OCI-LY7 (cell line): ENCODE measurements around the gene SLC1A3. TPM values are rescaled to one million over a fixed set of nuclear protein-coding genes. Genes with fewer than 3 reads are reported as not detected.

Source experiments
- BruUV-seq: library from RNA; stranded (reverse); fragments of 400-500 nt; replicated peaks from 2 replicates; lab custom pipeline; 2021; lab: Mats Ljungman, UMichigan
- CTCF ChIA-PET: fragments of 300-600 bp; sonication (Branson Sonifier 250); formaldehyde crosslinking; loops from one replicate; lab custom pipeline; 2022; ENCODE audit warnings: antibody characterized with exemption; ENCODE audit not compliant: unreplicated experiment; lab: Charles Lee
- POLR2A ChIA-PET: fragments of 300-600 bp; sonication (Branson Sonifier 250); formaldehyde crosslinking; loops from one replicate; lab custom pipeline; 2022; ENCODE audit warnings: antibody characterized with exemption; lab: Charles Lee
- DNase-seq: peaks from one replicate; pipeline ENCODE4 v3.0.0-alpha.2; 2015; ENCODE audit warnings: low spot score
- H2AFZ ChIP-seq: fragments of 200-600 bp; sonication (generic), shearing (Covaris generic); 2 replicates; pipeline ENCODE4 v1.6.1; 2014; ENCODE audit warnings: mild to moderate bottlenecking, antibody characterized with exemption, low read length, moderate library complexity
- H3K27ac ChIP-seq: fragments of 200-600 bp; sonication (generic); 2 replicates; pipeline ENCODE4 v1.5.1; 2014; ENCODE audit warnings: mixed run types, low read depth, mild to moderate bottlenecking, moderate library complexity, low read length, inconsistent platforms; ENCODE audit not compliant: poor library complexity, severe bottlenecking
- H3K36me3 ChIP-seq: fragments of 200-600 bp; sonication (generic); 2 replicates; pipeline ENCODE4 v1.6.1; 2014; ENCODE audit warnings: mild to moderate bottlenecking, antibody characterized with exemption, low read length, moderate library complexity, mixed read lengths; ENCODE audit not compliant: insufficient read depth
- H3K4me1 ChIP-seq: fragments of 200-600 bp; sonication (generic); 2 replicates; pipeline ENCODE4 v1.5.1; 2014; ENCODE audit warnings: mild to moderate bottlenecking, low read length; ENCODE audit not compliant: insufficient read depth, poor library complexity, severe bottlenecking
- H3K4me2 ChIP-seq: fragments of 200-600 bp; sonication (generic); 2 replicates; pipeline ENCODE4 v1.6.1; 2014; ENCODE audit warnings: mild to moderate bottlenecking, low read length
- H3K4me3 ChIP-seq: fragments of 200-600 bp; sonication (generic); 2 replicates; pipeline ENCODE4 v1.5.1; 2014; ENCODE audit warnings: mild to moderate bottlenecking, low read depth, low read length; ENCODE audit not compliant: poor library complexity, severe bottlenecking
- H3K79me2 ChIP-seq: fragments of 200-600 bp; sonication (generic); 2 replicates; pipeline ENCODE4 v1.6.1; 2016; ENCODE audit warnings: low read depth, mild to moderate bottlenecking, low read length, moderate library complexity, mixed read lengths; ENCODE audit not compliant: insufficient read depth
- H3K9me2 ChIP-seq: fragments of 200-600 bp; sonication (generic); 2 replicates; pipeline ENCODE4 v1.6.1; 2016; ENCODE audit warnings: mild to moderate bottlenecking, low read length, mixed read lengths; ENCODE audit not compliant: insufficient read depth
- H3K9me3 ChIP-seq: fragments of 200-600 bp; sonication (generic); 2 replicates; pipeline ENCODE4 v1.6.1; 2014; ENCODE audit warnings: mild to moderate bottlenecking, mixed run types, low read length, mixed read lengths
- H4K20me1 ChIP-seq: fragments of 200-600 bp; sonication (generic); 2 replicates; pipeline ENCODE4 v1.6.1; 2014; ENCODE audit warnings: mild to moderate bottlenecking, antibody characterized with exemption, low read length, moderate library complexity, mixed read lengths; ENCODE audit not compliant: insufficient read depth
- CTCF ChIP-seq: fragments of 200-600 bp; sonication (generic); conservative IDR thresholded peaks from 2 replicates; pipeline ENCODE4 v1.5.1; 2014; ENCODE audit warnings: mild to moderate bottlenecking, antibody characterized with exemption, low read length, moderate library complexity, mixed read lengths
- EZH2phosphoT487 ChIP-seq: fragments of 200-600 bp; sonication (generic); IDR thresholded peaks from 2 replicates; pipeline ENCODE4 v1.6.1; 2018; ENCODE audit warnings: low read depth, borderline replicate concordance, mild to moderate bottlenecking, mixed run types, antibody characterized with exemption, low read length, moderate library complexity, mixed read lengths
- intact Hi-C: fragments of 100-400 bp; cut with micrococcal nuclease; formaldehyde crosslinking; loops from one replicate; pipeline ENCODE4 v1.10.0; 2022; ENCODE audit not compliant: unreplicated experiment
- total RNA-seq, 2 experiments: library from RNA; depleted of rRNA in 1 of 2; stranded (reverse); fragments of >200 nt in 1 of 2; shearing (Covaris generic) in 1 of 2; gene quantifications; 2 replicates each; pipeline ENCODE4 v1.2.3, GENCODE V29; 2014 to 2022

Gene SLC1A3
- total RNA-seq, 2 experiments from 2014 or later, result not detected

- no peaks in the 10 kb centered on the region for H3K9me3 ChIP-seq
- no peaks in the 10 kb centered on the region for H3K79me2 ChIP-seq
- no peaks in the 10 kb centered on the region for H3K9me2 ChIP-seq
- H3K4me1 ChIP-seq, result peaks cover 11% of the 10 kb centered on the region
- no TSS peak for BruUV-seq
- intact Hi-C loops, result no loop called here
- H3K4me3 ChIP-seq, result no peak overlapping the region
- H3K27ac ChIP-seq, result no peak overlapping the region
- ChIA-PET CTCF (no interaction called here), POLR2A (interaction anchor here (0.6 kb wide), 1 partner anchor 1625 kb away, joined by 3 read pairs; no protein-coding TSS in a partner anchor)
- no peak for TF ChIP-seq EZH2phosphoT487
- TF ChIP-seq CTCF, result no peak
- H3K4me2 ChIP-seq, result no peak overlapping the region
- no peaks in the 10 kb centered on the region for H4K20me1 ChIP-seq
- H3K36me3 ChIP-seq, result no peaks in the 10 kb centered on the region
- H2AFZ ChIP-seq, result no peak overlapping the region
- DNase-seq, result no peak
Observed at GRCh38 chr5:36694351-36694750, 87.9 kb downstream of the SLC1A3 start.

GRCh38 chr5:36696059-36696673 is 89.8 kb downstream of the SLC1A3 start:
- no TSS peak for BruUV-seq
- Histone ChIP-seq H3K36me3 (no peaks in the 10 kb centered on the region), H3K27ac (no peak overlapping the region), H2AFZ (no peak overlapping the region), H3K4me2 (no peak overlapping the region), H3K4me3 (no peak overlapping the region), H3K4me1 (peaks cover 6% of the 10 kb centered on the region), H3K9me2 (no peaks in the 10 kb centered on the region), H3K79me2 (no peaks in the 10 kb centered on the region), H4K20me1 (no peaks in the 10 kb centered on the region), H3K9me3 (no peaks in the 10 kb centered on the region)
- ChIA-PET CTCF (interaction anchor here (1.3 to 1.5 kb wide), 2 partner anchors 11 to 23 kb away, joined by 3 read pairs; no protein-coding TSS in a partner anchor), POLR2A (interaction anchor here (1.2 kb wide), 1 partner anchor 29 kb away, joined by 6 read pairs; no protein-coding TSS in a partner anchor)
- TF ChIP-seq EZH2phosphoT487, result no peak
- peak; percentile 83 for TF ChIP-seq CTCF
- DNase-seq, result peak; percentile 60
- intact Hi-C loops, result loop anchor here (5.0 kb wide), 1 partner anchor 284 kb away; no protein-coding TSS in a partner anchor

GRCh38 chr5:36698031-36698430 is 91.6 kb downstream of the SLC1A3 start:
- no peak overlapping the region for H3K4me2 ChIP-seq

More at GRCh38 chr5:36698031-36698430, 91.6 kb downstream of the SLC1A3 start:
- POLR2A ChIA-PET, result no interaction called here
- no peak overlapping the region for H2AFZ ChIP-seq
- H4K20me1 ChIP-seq, result no peaks in the 10 kb centered on the region
- TF ChIP-seq CTCF (no peak), EZH2phosphoT487 (no peak)
- intact Hi-C loops, result loop anchor here (5.0 kb wide), 1 partner anchor 286 kb away; no protein-coding TSS in a partner anchor
- no peak for DNase-seq
- H3K4me3 ChIP-seq, result no peak overlapping the region
- H3K79me2 ChIP-seq, result no peaks in the 10 kb centered on the region
- no peaks in the 10 kb centered on the region for H3K9me3 ChIP-seq
- no peaks in the 10 kb centered on the region for H3K9me2 ChIP-seq
- CTCF ChIA-PET, result no interaction called here
- no peak overlapping the region for H3K27ac ChIP-seq
- BruUV-seq, result no TSS peak
- peaks cover 6% of the 10 kb centered on the region for H3K36me3 ChIP-seq
- peaks cover 16% of the 10 kb centered on the region for H3K4me1 ChIP-seq
